Natural killer cell (primary cell): ENCODE data around the gene FTCD. TPM values are rescaled to one million over a fixed set of nuclear protein-coding genes. Genes with fewer than 3 reads are reported as not detected.

ENCODE experiments used
- ATAC-seq, 3 donors: fragments of 150-1000 bp in 2 of 3; fragments of 200-7000 bp in 1 of 3; cut with Tn5 transposase; 1 replicate in 1 of 3; 2 replicates in 2 of 3; pipeline ENCODE4 v1.10.0; 2021; ENCODE audit warnings: mild to moderate bottlenecking in 2 of 3, moderate library complexity in 2 of 3
- DNase-seq, 2 donors: peaks; one replicate each; pipeline versions ENCODE4 v3.0.0 to v3.0.0-alpha.2; 2013 to 2021; ENCODE audit warnings: mixed read lengths in 1 of 2
- H3K27ac ChIP-seq: one replicate; pipeline ENCODE4 v1.5.1; 2013; ENCODE audit warnings: mild to moderate bottlenecking, low read length
- H3K27me3 ChIP-seq: one replicate; pipeline ENCODE4 v1.6.1; 2013; ENCODE audit warnings: low read length; ENCODE audit not compliant: control insufficient read depth, insufficient read depth
- H3K36me3 ChIP-seq: one replicate; pipeline ENCODE4 v1.6.1; 2013; ENCODE audit warnings: low read length; ENCODE audit not compliant: control insufficient read depth, insufficient read depth
- H3K4me1 ChIP-seq: one replicate; pipeline ENCODE4 v1.6.1; 2013; ENCODE audit warnings: low read length; ENCODE audit not compliant: control insufficient read depth, insufficient read depth
- H3K4me3 ChIP-seq: one replicate; pipeline ENCODE4 v1.5.1; 2013; ENCODE audit warnings: low read length
- H3K9me3 ChIP-seq: one replicate; pipeline ENCODE4 v1.6.1; 2013; ENCODE audit warnings: low read length; ENCODE audit not compliant: control insufficient read depth, insufficient read depth
- H3K27ac Mint-ChIP-seq, 2 donors: one replicate each; pipeline ENCODE4 v1.8.0; 2022; ENCODE audit warnings: mild to moderate bottlenecking in 2 of 2, mixed read lengths in 2 of 2, moderate library complexity in 1 of 2
- H3K27me3 Mint-ChIP-seq, 2 donors: one replicate each; pipeline ENCODE4 v1.8.0; 2022; ENCODE audit warnings: low read depth in 2 of 2, mixed read lengths in 2 of 2
- H3K36me3 Mint-ChIP-seq: one replicate; pipeline ENCODE4 v1.8.0; 2022; ENCODE audit warnings: mixed read lengths
- H3K4me1 Mint-ChIP-seq, 2 donors: one replicate each; pipeline ENCODE4 v1.8.0; 2022; ENCODE audit warnings: mixed read lengths in 2 of 2
- H3K4me3 Mint-ChIP-seq: one replicate; pipeline ENCODE4 v1.8.0; 2022; ENCODE audit warnings: mild to moderate bottlenecking, moderate library complexity, mixed read lengths
- H3K9me3 Mint-ChIP-seq, 2 donors: one replicate each; pipeline ENCODE4 v1.8.0; 2022; ENCODE audit warnings: mixed read lengths in 2 of 2
- WGBS: methylation state at CpG from one replicate; pipeline ENCODE4 v1.1.7; 2013; ENCODE audit warnings: missing lambda C conversion rate; ENCODE audit not compliant: insufficient coverage; 5-methylcytosine and 5-hydroxymethylcytosine counted together
- intact Hi-C: fragments of 100-400 bp; cut with micrococcal nuclease; formaldehyde crosslinking; loops from one replicate; pipeline ENCODE4 v1.14.2; 2022
- total RNA-seq, 4 donors: library from RNA; stranded (reverse); fragments of 120-200 nt in 1 of 4; gene quantifications; one replicate each; pipeline versions ENCODE4 v1.2.3 to v1.2.4, GENCODE V29; 2013 to 2022
- TF ChIP-seq, protein P1 (sequence below): fragments of 200-600 bp; IDR thresholded peaks from one replicate; pipeline ENCODE4 v1.8.0; 2022; ENCODE audit warnings: antibody characterized with exemption

The FTCD gene
- total RNA-seq, 3 donors from 2014 or later (not counting 1 experiment from before 2014, with no cell fraction given): 0.34 TPM; not detected in 2

- Histone ChIP-seq H3K36me3 (no peaks in the 10 kb centered on the region), H3K27me3 (no peaks in the 10 kb centered on the region), H3K4me3 (no peak overlapping the region), H3K27ac (no peak overlapping the region), H3K4me1 (peaks cover 16% of the 10 kb centered on the region), H3K9me3 (no peaks in the 10 kb centered on the region)
- no peak overlapping the region for H3K4me3 Mint-ChIP-seq
- no peak for DNase-seq
- 94% methylated on average over 26 of the region's 26 CpGs for WGBS
- H3K4me1 Mint-ChIP-seq: no peaks in the 10 kb centered on the region
- TF ChIP-seq, protein P1, sequence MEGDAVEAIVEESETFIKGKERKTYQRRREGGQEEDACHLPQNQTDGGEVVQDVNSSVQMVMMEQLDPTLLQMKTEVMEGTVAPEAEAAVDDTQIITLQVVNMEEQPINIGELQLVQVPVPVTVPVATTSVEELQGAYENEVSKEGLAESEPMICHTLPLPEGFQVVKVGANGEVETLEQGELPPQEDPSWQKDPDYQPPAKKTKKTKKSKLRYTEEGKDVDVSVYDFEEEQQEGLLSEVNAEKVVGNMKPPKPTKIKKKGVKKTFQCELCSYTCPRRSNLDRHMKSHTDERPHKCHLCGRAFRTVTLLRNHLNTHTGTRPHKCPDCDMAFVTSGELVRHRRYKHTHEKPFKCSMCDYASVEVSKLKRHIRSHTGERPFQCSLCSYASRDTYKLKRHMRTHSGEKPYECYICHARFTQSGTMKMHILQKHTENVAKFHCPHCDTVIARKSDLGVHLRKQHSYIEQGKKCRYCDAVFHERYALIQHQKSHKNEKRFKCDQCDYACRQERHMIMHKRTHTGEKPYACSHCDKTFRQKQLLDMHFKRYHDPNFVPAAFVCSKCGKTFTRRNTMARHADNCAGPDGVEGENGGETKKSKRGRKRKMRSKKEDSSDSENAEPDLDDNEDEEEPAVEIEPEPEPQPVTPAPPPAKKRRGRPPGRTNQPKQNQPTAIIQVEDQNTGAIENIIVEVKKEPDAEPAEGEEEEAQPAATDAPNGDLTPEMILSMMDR: no peak
- peaks cover 0 to 2% of the 10 kb centered on the region in 2 donors for H3K27me3 Mint-ChIP-seq
- no peaks in the 10 kb centered on the region for H3K36me3 Mint-ChIP-seq
- H3K9me3 Mint-ChIP-seq: peaks cover 0 to 2% of the 10 kb centered on the region in 2 donors
- no peak for ATAC-seq
- H3K27ac Mint-ChIP-seq: no peak overlapping the region
- intact Hi-C loops: loop anchor here (5.0 kb wide), 1 partner anchor 39 kb away; no protein-coding TSS in a partner anchor
Observed at GRCh38 chr21:46180778-46181391, 25.5 kb upstream of the FTCD start.

- Histone ChIP-seq H3K27me3 (no peaks in the 10 kb centered on the region), H3K4me3 (no peak overlapping the region), H3K4me1 (peaks cover 14% of the 10 kb centered on the region), H3K9me3 (no peaks in the 10 kb centered on the region), H3K36me3 (no peaks in the 10 kb centered on the region), H3K27ac (no peak overlapping the region)
- no peak overlapping the region for H3K4me3 Mint-ChIP-seq
- H3K27me3 Mint-ChIP-seq: peaks cover 3 to 9% of the 10 kb centered on the region in 2 donors
- no peak overlapping the region for H3K27ac Mint-ChIP-seq
- ATAC-seq: no peak
- DNase-seq: no peak
- TF ChIP-seq, protein P1: no peak
- H3K36me3 Mint-ChIP-seq: peaks cover 5% of the 10 kb centered on the region
- intact Hi-C loops: loop anchor here (5.0 kb wide), 1 partner anchor 38 kb away; no protein-coding TSS in a partner anchor
- H3K4me1 Mint-ChIP-seq: no peaks in the 10 kb centered on the region
- H3K9me3 Mint-ChIP-seq: peaks cover 0 to 2% of the 10 kb centered on the region in 2 donors
- 87% methylated on average over 24 of the region's 24 CpGs for WGBS
Observed at GRCh38 chr21:46180079-46180722, 24.8 kb upstream of the FTCD start.

DNA sequence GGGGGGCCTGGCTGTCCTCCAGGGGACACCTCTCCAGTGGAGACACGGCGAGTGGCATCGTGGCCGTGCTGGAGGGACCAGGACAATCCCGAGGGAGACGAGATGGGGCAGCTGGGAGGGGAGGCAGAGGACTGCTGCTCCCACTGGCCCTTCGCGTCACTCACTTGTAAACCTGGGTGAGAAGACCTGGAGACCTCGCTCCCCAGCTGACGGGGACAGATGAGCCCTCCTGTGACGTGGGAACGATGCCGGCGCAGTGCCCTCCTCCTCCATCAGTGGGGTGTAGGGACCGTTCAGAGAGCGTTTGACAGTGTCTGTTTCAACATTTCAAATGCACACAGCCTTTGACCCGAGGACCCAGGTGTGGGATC is 24.3 kb upstream of the FTCD start:
- peaks cover 3 to 5% of the 10 kb centered on the region in 2 donors for H3K9me3 Mint-ChIP-seq
- peaks cover 8 to 14% of the 10 kb centered on the region in 2 donors for H3K27me3 Mint-ChIP-seq
- Histone ChIP-seq H3K4me1 (peaks cover 12% of the 10 kb centered on the region), H3K9me3 (no peaks in the 10 kb centered on the region), H3K4me3 (no peak overlapping the region), H3K27ac (no peak overlapping the region), H3K36me3 (no peaks in the 10 kb centered on the region), H3K27me3 (no peaks in the 10 kb centered on the region)
- WGBS: 94% methylated on average over 17 of the region's 17 CpGs
- no peak overlapping the region for H3K27ac Mint-ChIP-seq
- TF ChIP-seq, protein P1: no peak
- H3K4me1 Mint-ChIP-seq: no peaks in the 10 kb centered on the region
- ATAC-seq (no peak), DNase-seq (no peak)
- intact Hi-C loops: loop anchor here (5.0 kb wide), 1 partner anchor 37 kb away; no protein-coding TSS in a partner anchor
- H3K4me3 Mint-ChIP-seq: no peak overlapping the region
- H3K36me3 Mint-ChIP-seq: peaks cover 10% of the 10 kb centered on the region
